ENCODE measurements around the gene HTRA3.

DNA sequence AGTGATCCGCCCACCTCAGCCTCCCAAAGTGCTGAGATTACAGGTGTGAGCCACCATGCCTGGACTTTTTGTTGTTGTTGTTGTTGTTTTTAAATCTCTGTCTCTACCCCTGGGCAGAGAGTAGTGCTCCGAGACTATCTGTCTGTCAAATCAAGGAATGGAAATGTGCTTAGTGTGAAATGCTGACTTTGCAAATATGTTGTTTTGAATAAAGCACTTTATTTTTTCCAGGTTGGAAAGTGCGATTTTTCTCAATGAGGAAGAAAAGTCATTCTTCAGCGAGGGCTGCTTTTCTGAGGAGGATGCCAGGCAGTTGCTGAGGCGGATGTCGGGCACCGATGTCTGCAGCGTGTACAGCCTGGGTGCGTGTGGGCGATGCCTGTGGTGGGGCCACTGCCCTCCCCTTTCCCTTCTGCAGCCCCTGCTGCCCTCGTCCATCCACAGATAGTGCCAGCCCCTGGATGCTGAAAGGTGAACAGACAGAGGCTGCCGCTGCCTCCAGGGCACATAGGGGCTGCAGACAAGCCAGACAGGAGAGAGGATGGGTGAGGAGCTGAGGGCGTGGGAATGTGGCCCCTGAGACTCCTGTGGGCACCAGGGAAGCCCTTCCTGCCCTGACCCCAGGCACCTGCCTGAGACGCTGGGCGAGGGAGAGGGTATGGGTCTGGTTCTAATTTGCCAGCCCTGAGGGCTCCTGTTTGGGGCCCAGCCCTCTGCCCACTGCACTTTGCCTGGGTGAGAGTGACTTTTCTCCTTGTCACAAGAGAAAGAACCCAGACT is 46.8 kb upstream of the HTRA3 start:
- TF ChIP-seq, protein P1, sequence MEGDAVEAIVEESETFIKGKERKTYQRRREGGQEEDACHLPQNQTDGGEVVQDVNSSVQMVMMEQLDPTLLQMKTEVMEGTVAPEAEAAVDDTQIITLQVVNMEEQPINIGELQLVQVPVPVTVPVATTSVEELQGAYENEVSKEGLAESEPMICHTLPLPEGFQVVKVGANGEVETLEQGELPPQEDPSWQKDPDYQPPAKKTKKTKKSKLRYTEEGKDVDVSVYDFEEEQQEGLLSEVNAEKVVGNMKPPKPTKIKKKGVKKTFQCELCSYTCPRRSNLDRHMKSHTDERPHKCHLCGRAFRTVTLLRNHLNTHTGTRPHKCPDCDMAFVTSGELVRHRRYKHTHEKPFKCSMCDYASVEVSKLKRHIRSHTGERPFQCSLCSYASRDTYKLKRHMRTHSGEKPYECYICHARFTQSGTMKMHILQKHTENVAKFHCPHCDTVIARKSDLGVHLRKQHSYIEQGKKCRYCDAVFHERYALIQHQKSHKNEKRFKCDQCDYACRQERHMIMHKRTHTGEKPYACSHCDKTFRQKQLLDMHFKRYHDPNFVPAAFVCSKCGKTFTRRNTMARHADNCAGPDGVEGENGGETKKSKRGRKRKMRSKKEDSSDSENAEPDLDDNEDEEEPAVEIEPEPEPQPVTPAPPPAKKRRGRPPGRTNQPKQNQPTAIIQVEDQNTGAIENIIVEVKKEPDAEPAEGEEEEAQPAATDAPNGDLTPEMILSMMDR (conservative IDR thresholded peaks at IDR 0.05; ENCODE audit: low read depth in 2 of 2), result no peak
- TF ChIP-seq EZH2 (IDR thresholded peaks at IDR 0.05; ENCODE audit: low read depth, unreplicated experiment) (no peak), POLR2AphosphoS5 (IDR thresholded peaks at IDR 0.05; ENCODE audit: low read depth) (no peak), CREB1 (CRISPR knock-in tag; IDR thresholded peaks at IDR 0.05; ENCODE audit: low read depth) (no peak)
- TF ChIP-seq, protein P2, sequence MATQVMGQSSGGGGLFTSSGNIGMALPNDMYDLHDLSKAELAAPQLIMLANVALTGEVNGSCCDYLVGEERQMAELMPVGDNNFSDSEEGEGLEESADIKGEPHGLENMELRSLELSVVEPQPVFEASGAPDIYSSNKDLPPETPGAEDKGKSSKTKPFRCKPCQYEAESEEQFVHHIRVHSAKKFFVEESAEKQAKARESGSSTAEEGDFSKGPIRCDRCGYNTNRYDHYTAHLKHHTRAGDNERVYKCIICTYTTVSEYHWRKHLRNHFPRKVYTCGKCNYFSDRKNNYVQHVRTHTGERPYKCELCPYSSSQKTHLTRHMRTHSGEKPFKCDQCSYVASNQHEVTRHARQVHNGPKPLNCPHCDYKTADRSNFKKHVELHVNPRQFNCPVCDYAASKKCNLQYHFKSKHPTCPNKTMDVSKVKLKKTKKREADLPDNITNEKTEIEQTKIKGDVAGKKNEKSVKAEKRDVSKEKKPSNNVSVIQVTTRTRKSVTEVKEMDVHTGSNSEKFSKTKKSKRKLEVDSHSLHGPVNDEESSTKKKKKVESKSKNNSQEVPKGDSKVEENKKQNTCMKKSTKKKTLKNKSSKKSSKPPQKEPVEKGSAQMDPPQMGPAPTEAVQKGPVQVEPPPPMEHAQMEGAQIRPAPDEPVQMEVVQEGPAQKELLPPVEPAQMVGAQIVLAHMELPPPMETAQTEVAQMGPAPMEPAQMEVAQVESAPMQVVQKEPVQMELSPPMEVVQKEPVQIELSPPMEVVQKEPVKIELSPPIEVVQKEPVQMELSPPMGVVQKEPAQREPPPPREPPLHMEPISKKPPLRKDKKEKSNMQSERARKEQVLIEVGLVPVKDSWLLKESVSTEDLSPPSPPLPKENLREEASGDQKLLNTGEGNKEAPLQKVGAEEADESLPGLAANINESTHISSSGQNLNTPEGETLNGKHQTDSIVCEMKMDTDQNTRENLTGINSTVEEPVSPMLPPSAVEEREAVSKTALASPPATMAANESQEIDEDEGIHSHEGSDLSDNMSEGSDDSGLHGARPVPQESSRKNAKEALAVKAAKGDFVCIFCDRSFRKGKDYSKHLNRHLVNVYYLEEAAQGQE (IDR thresholded peaks at IDR 0.05; ENCODE audit: unreplicated experiment), result no peak
- TF ChIP-seq, protein P3, sequence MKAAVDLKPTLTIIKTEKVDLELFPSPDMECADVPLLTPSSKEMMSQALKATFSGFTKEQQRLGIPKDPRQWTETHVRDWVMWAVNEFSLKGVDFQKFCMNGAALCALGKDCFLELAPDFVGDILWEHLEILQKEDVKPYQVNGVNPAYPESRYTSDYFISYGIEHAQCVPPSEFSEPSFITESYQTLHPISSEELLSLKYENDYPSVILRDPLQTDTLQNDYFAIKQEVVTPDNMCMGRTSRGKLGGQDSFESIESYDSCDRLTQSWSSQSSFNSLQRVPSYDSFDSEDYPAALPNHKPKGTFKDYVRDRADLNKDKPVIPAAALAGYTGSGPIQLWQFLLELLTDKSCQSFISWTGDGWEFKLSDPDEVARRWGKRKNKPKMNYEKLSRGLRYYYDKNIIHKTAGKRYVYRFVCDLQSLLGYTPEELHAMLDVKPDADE (IDR thresholded peaks at IDR 0.05), result no peak
